Activated naive CD8-positive, alpha-beta T cell (primary cell): ENCODE results near the gene PRC1.

Experiments used
- H3K27ac Mint-ChIP-seq: one replicate; pipeline ENCODE4 v1.8.0; 2021; ENCODE audit warnings: mixed read lengths
- H3K27me3 Mint-ChIP-seq: one replicate; pipeline ENCODE4 v1.8.0; 2021; ENCODE audit warnings: mixed read lengths
- H3K36me3 Mint-ChIP-seq: one replicate; pipeline ENCODE4 v1.8.0; 2021; ENCODE audit warnings: mixed read lengths
- H3K4me1 Mint-ChIP-seq: one replicate; pipeline ENCODE4 v1.8.0; 2021; ENCODE audit warnings: low read depth, mixed read lengths
- H3K4me3 Mint-ChIP-seq: one replicate; pipeline ENCODE4 v1.8.0; 2021; ENCODE audit warnings: mild to moderate bottlenecking, mixed read lengths
- H3K9me3 Mint-ChIP-seq: one replicate; pipeline ENCODE4 v1.8.0; 2021; ENCODE audit warnings: low read depth, mixed read lengths

The PRC1 gene

GRCh38 chr15:90954712-90955623 lies 39.4 kb downstream of the PRC1 start, which contains the start of gene RCCD1:
Gene RCCD1 (plus strand): TSS chr15:90954884. CDS start chr15:90956735, 1,851 bp downstream.
- Mint-ChIP-seq H3K4me3 (peak within 1 kb of the TSS; percentile 86), H3K27me3 (no peaks in the 10 kb centered on the region), H3K4me1 (peaks cover 16% of the 10 kb centered on the region), H3K27ac (peak within 1 kb of the TSS; percentile 91), H3K36me3 (no peaks in the 10 kb centered on the region), H3K9me3 (no peaks in the 10 kb centered on the region)

- peak overlapping the region; percentile 86 for H3K4me3 Mint-ChIP-seq
- H3K27me3 Mint-ChIP-seq, result no peaks in the 10 kb centered on the region
Observed at GRCh38 chr15:90953947-90954711, 40.2 kb downstream of the PRC1 start.

DNA sequence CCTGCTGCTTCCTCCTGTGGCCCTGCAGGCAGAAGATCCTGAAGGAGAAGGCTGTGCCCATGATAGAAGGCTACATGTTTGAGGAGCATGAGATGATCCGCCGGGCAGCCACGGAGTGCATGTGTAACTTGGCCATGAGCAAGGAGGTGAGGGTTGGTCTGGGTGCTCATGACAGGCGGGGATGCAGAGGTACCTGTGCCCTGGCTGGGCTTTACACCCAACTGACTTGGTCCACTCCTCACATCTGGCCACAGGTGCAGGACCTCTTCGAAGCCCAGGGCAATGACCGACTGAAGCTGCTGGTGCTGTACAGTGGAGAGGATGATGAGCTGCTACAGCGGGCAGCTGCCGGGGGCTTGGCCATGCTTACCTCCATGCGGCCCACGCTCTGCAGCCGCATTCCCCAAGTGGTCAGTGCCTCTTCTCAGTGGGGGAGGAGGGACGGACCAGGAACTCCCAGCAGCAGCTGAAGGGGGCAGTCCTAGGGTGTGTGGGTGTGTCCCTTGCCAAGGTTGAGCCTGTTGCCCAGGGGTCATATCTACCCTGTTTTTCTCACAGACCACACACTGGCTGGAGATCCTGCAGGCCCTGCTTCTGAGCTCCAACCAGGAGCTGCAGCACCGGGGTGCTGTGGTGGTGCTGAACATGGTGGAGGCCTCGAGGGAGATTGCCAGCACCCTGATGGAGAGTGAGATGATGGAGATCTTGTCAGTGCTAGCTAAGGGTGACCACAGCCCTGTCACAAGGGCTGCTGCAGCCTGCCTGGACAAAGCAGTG lies 41.2 kb downstream of the PRC1 start:
- Mint-ChIP-seq H3K4me1 (peaks cover 16% of the 10 kb centered on the region), H3K27me3 (no peaks in the 10 kb centered on the region), H3K4me3 (peak overlapping the region; percentile 52), H3K27ac (no peak overlapping the region), H3K9me3 (no peaks in the 10 kb centered on the region), H3K36me3 (no peaks in the 10 kb centered on the region)

More at GRCh38 chr15:90953947-90954711, 40.2 kb downstream of the PRC1 start:
- Mint-ChIP-seq H3K27ac (peak overlapping the region; percentile 91), H3K4me1 (peaks cover 16% of the 10 kb centered on the region), H3K36me3 (no peaks in the 10 kb centered on the region), H3K9me3 (no peaks in the 10 kb centered on the region)

- Mint-ChIP-seq H3K4me3 (no peak overlapping the region), H3K4me1 (peaks cover 7% of the 10 kb centered on the region), H3K36me3 (no peaks in the 10 kb centered on the region), H3K9me3 (no peaks in the 10 kb centered on the region), H3K27me3 (no peaks in the 10 kb centered on the region), H3K27ac (no peak overlapping the region)
Observed at GRCh38 chr15:90950676-90951075, 43.7 kb downstream of the PRC1 start.

DNA sequence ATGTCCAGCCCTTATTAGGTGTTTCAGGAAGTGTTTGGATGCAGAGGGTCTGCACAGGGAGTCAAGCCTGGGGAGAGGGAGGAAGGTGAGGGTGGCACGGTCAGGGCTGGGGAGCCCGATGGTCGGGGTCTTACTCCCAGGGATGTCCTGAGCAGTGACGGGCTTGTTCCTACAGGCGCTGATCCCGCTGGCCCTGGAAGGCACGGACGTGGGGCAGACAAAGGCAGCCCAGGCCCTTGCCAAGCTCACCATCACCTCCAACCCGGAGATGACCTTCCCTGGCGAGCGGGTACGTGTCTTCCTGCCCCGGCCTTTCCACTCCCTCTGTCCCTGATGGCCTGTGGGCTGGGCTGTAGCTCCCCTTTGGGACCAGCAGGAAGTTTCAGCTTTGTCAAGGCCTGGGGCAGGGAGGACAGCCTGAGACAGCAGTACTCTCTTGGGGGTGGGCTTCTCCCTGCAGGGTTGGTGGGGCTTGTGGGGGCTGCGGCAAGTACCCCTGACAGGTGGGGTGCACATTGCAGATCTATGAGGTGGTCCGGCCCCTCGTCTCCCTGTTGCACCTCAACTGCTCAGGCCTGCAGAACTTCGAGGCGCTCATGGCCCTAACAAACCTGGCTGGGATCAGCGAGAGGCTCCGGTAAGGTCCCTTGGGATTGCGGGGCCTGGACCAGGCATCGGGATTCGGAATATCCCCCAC lies 44.2 kb downstream of the PRC1 start:
- Mint-ChIP-seq H3K4me3 (no peak overlapping the region), H3K4me1 (peaks cover 6% of the 10 kb centered on the region), H3K27ac (no peak overlapping the region), H3K27me3 (no peaks in the 10 kb centered on the region), H3K36me3 (no peaks in the 10 kb centered on the region), H3K9me3 (no peaks in the 10 kb centered on the region)

GRCh38 chr15:90948506-90948905 lies 45.8 kb downstream of the PRC1 start:
- H3K4me3 Mint-ChIP-seq, result no peak overlapping the region
- no peaks in the 10 kb centered on the region for H3K9me3 Mint-ChIP-seq
- peaks cover 1% of the 10 kb centered on the region for H3K4me1 Mint-ChIP-seq
- H3K36me3 Mint-ChIP-seq, result no peaks in the 10 kb centered on the region
- H3K27ac Mint-ChIP-seq, result no peak overlapping the region
- no peaks in the 10 kb centered on the region for H3K27me3 Mint-ChIP-seq

DNA sequence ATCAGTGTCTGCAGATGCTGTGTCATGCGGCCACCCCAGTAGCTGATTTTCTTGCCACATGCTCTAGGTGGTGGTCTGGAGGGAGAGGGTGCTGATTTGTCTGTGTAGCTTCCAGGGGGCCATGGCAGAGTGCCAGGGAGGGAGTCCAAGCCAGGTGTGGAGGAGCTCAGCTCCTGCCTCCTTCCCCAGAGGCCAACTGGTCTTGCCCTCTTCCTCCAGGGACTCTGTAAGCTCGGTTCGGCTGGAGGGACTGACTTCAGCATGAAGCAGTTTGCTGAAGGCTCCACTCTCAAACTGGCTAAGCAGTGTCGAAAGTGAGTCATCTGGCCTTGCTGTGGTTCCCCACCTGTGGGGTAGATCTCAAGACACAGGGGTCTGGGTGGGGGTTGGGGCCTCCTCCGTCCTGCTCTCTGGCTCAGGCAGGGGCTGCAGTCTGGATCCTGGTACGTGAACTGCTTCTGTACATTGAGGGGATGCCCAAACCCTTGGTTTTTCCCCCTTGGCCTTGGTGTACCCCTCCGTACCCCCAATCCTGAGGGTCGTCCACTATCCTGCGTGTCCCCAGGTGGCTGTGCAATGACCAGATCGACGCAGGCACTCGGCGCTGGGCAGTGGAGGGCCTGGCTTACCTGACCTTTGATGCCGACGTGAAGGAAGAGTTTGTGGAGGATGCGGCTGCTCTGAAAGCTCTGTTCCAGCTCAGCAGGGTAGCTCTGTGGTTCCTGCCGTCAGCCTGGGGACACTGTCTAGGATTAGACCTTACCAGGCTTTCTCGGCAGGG lies 46.6 kb downstream of the PRC1 start:
- Mint-ChIP-seq H3K4me1 (no peaks in the 10 kb centered on the region), H3K4me3 (no peak overlapping the region), H3K9me3 (no peaks in the 10 kb centered on the region), H3K36me3 (no peaks in the 10 kb centered on the region), H3K27ac (no peak overlapping the region), H3K27me3 (no peaks in the 10 kb centered on the region)

DNA sequence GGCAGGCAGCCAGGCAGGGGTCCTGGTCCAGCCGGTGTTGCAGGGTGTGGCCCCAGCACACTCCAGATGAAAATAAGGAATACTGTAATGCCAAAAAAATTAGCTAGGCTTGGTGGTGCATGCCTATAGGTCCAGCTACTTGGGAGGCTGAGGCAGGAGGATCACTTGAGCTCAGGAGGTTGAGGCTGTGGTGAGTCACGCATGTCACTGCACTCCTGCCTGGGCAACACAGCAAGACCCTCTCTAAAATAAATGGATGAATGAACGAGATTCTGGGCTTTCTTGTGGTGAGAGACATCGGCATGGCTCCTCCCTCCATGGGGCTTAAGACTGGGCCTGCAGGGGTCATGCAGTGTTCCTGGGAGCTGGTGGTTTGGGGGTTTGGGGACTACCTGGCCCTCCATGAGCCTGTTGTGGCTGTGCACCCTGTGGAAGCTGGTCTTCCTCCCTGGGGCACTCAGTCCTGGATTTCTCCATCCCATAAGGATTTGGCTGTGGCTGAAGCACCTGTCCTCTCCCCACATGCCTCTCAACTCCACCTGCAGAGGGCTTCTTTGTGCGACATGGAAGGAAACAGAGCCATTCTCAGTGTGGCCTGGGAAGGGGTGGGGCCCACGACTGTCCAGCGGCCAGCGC lies 47.3 kb downstream of the PRC1 start:
- no peak overlapping the region for H3K4me3 Mint-ChIP-seq
- H3K36me3 Mint-ChIP-seq, result no peaks in the 10 kb centered on the region
- no peak overlapping the region for H3K27ac Mint-ChIP-seq
- no peaks in the 10 kb centered on the region for H3K27me3 Mint-ChIP-seq
- no peaks in the 10 kb centered on the region for H3K4me1 Mint-ChIP-seq
- H3K9me3 Mint-ChIP-seq, result no peaks in the 10 kb centered on the region

- H3K27me3 Mint-ChIP-seq, result no peaks in the 10 kb centered on the region
- H3K4me3 Mint-ChIP-seq, result no peak overlapping the region
- H3K9me3 Mint-ChIP-seq, result no peaks in the 10 kb centered on the region
- no peaks in the 10 kb centered on the region for H3K36me3 Mint-ChIP-seq
- H3K27ac Mint-ChIP-seq, result no peak overlapping the region
- no peaks in the 10 kb centered on the region for H3K4me1 Mint-ChIP-seq
Observed at GRCh38 chr15:90946538-90946937, 47.8 kb downstream of the PRC1 start.

GRCh38 chr15:90945091-90945490 lies 49.2 kb downstream of the PRC1 start:
- no peaks in the 10 kb centered on the region for H3K9me3 Mint-ChIP-seq
- H3K27ac Mint-ChIP-seq, result no peak overlapping the region
- H3K27me3 Mint-ChIP-seq, result no peaks in the 10 kb centered on the region
- H3K4me1 Mint-ChIP-seq, result no peaks in the 10 kb centered on the region
- no peaks in the 10 kb centered on the region for H3K36me3 Mint-ChIP-seq
- H3K4me3 Mint-ChIP-seq, result no peak overlapping the region

- H3K4me3 Mint-ChIP-seq, result no peak overlapping the region
- no peak overlapping the region for H3K27ac Mint-ChIP-seq
- no peaks in the 10 kb centered on the region for H3K9me3 Mint-ChIP-seq
- no peaks in the 10 kb centered on the region for H3K36me3 Mint-ChIP-seq
- no peaks in the 10 kb centered on the region for H3K27me3 Mint-ChIP-seq
- no peaks in the 10 kb centered on the region for H3K4me1 Mint-ChIP-seq
Observed at GRCh38 chr15:90942354-90943120, 51.8 kb downstream of the PRC1 start.

- H3K27ac Mint-ChIP-seq, result no peak overlapping the region
- no peak overlapping the region for H3K4me3 Mint-ChIP-seq
- H3K27me3 Mint-ChIP-seq, result no peaks in the 10 kb centered on the region
- H3K4me1 Mint-ChIP-seq, result peaks cover 9% of the 10 kb centered on the region
- H3K9me3 Mint-ChIP-seq, result no peaks in the 10 kb centered on the region
- peaks cover 3% of the 10 kb centered on the region for H3K36me3 Mint-ChIP-seq
Observed at GRCh38 chr15:90941038-90941437, 53.3 kb downstream of the PRC1 start.

- no peak overlapping the region for H3K27ac Mint-ChIP-seq
- no peak overlapping the region for H3K4me3 Mint-ChIP-seq
Observed at GRCh38 chr15:90939756-90940155, 54.6 kb downstream of the PRC1 start.

More at GRCh38 chr15:90939756-90940155, 54.6 kb downstream of the PRC1 start:
- H3K27me3 Mint-ChIP-seq, result no peaks in the 10 kb centered on the region
- H3K36me3 Mint-ChIP-seq, result peaks cover 3% of the 10 kb centered on the region
- H3K4me1 Mint-ChIP-seq, result peaks cover 11% of the 10 kb centered on the region
- no peaks in the 10 kb centered on the region for H3K9me3 Mint-ChIP-seq
